HG02610 (cell line): ENCODE data around the gene ARF1.
"Not testable (repeated sequence)": the region's sequence is repeated elsewhere in the genome, so short reads cannot be mapped to it uniquely, and the experiment has no call there.

Experiments
- ATAC-seq: cut with Tn5 transposase; IDR thresholded peaks from one replicate; pipeline ENCODE4 v1.9.1; 2021; ENCODE audit warnings: mild to moderate bottlenecking, moderate library complexity; ENCODE audit not compliant: unreplicated experiment

The ARF1 gene

GRCh38 chr1:228100822-228101613 is 18.5 kb downstream of the ARF1 start:
- ATAC-seq = no peak

DNA sequence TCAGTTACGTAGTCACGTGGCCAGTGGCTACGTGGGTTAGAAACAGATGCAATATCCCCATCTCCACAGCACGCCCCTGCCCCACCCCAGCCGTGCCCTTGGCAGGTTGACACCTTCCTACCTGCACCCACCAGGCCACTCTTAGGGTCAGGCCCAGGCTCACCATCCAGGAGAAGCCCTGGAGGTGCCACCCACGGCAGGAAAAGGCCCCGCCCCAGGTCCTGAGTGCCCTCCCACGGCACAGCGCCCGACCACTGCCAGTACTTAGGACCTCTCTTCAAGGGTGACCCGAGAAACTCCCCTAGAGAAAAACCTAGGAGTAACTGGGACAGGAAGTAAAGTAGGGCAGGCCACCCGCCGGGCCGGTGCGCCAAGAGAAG is 19.1 kb downstream of the ARF1 start:
- no peak for ATAC-seq

GRCh38 chr1:228101994-228102790 is 19.7 kb downstream of the ARF1 start:
- ATAC-seq = peak; percentile 10

DNA sequence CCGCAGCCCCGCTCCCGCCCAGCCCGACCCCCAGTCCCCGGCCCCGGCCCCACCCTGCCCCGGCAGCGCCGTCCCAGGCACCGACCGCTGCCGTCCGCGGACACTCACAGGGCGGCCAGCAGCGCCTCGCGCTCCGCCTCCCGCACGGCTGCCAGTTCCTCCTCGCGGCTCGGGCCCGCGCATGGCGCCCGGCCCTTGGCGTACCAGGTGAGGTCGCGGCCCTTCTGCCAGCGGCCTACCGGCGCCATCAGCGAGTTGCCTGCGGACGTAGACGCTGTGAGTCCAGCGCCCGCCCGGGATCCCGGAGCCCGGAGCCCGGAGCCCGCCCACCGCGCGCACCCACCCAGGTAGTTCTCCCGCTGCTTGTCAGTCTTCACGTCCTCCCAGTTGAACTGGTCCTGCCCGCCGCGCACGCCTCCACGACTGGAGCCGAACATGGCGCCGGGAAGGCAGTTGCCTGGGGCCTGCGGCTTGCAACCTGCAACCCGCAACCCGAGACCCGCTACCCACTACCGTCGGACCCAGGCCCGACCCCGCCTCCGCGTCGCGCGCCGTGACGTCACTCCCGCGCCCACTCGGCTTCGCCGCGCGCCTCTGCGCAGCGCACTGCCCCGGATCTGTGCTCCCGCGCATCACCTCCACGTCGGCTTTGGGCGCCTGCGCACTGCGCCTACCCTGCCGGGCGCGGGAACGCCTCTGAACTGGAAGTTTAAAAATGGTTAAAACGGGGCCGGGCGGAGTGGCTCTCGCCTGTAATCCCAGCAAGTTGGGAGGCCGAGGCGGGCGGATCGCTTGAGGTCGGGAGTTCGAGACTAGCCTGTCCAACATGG is 20.5 kb downstream of the ARF1 start, which contains the start of gene C1orf35:
TSS of gene C1orf35 (minus strand) at position 535 of the 830 bp plus-strand sequence. CDS start at position 437, 98 bp downstream.
- ATAC-seq = peak; percentile 68

DNA sequence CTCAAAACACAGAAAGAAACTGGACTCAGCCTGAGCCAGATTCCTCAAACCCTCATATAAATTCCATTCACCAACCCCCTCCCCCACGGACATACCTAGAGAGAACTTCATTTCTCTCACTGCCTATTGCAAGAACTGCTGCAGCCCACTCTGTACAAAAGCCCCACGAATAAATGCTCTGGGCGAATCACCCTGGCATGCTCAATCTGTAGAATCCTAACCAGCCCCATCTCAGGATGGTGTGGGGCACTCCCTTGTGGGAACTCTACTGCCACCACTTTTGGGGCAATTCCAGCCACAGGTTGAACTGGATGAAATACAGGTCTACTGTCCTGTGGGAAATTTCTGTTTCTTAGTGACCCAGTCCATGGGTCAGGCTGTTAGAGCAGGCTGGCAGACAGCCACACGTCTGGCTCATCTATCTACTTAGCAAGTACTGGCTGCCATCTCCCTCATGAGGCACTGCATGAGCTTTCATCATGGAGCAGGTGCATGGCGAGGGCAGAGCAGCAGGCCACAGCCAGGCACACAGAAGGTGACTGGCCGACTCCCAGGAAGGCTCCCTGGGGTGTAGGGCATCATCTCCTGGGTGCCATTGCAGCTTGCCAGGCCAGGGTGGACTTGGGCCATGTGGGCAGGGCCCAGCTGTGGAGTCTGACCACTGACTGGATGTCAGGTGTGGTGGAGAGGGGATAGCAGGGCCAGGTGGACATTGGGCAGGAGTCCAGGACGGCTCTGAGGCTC is 22.2 kb downstream of the ARF1 start:
- ATAC-seq = no peak

GRCh38 chr1:228105270-228105995 is 22.9 kb downstream of the ARF1 start:
- ATAC-seq = no peak

GRCh38 chr1:228105996-228106799 is 23.7 kb downstream of the ARF1 start:
- no peak for ATAC-seq

- ATAC-seq = no peak
Observed at GRCh38 chr1:228106800-228107054, 24.2 kb downstream of the ARF1 start.

GRCh38 chr1:228107636-228108035 is 25.1 kb downstream of the ARF1 start:
- ATAC-seq = no peak

GRCh38 chr1:228108055-228108690 is 25.7 kb downstream of the ARF1 start:
- no peak for ATAC-seq

DNA sequence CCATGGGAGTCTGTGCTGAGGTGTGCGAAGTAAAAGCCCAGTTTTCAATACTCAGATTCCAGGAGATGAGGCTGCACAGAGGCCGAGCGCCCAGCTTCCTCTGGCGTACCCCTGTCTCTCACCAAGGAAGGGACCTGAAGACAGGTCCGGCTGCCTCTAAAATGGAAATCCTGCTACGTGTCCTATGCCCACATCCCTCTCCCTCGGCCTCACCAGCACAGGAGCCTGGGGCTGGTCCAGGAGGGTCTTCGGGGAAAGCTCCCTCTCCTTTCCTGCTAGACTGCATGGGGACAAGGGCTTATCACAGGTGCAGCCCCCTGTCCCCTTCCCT is 26.2 kb downstream of the ARF1 start:
- ATAC-seq = no peak

GRCh38 chr1:228109073-228109961 is 26.8 kb downstream of the ARF1 start, which contains the start of gene MRPL55:
Gene MRPL55 (minus strand): TSS chr1:228109299. CDS start chr1:228108260, 1,039 bp downstream.
- peak; percentile 86 for ATAC-seq

DNA sequence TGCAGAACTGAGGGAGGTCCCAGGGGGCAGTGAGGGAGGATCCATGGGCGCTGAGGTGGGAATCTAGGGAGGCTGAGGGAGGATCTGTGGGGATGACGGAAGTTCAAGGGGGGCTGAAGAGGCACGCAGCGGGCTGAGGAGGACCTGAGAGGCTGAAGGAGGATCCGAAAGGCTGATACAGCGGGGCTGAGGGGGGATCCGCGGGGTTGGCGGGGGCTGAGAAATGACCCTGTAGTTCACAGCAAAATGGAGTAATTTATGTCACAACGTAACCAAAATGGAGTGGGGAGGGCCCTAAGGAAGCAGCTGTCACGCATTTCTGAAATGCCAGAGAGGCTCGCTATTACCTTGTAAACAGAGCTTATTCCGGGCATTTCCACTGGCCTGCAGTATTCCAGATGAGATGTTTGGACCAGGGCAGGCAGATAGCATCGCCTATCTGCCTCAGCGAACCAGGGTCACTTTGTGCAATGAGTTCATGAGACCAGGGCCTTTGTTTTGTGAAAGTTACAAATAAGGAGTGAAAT is 27.5 kb downstream of the ARF1 start:
- no peak for ATAC-seq

DNA sequence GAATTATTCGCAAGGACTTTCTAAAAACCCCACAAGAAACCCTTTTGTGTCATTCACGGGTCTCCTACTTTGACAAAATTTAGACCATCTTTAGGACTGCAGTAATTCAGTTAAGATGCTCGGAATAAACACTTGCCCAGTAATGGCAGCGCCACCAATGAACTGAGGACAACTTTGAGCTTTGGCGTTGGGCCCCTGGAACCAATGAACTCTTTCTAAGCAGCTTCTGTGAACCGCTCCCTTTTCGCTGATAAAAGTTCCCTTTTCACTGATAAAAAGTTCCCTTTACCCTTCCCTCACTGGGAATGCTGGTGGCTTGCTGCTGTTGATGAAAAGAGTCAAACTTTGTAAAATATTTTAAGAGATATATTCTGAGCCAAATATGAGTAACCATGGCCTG is 28.0 kb downstream of the ARF1 start:
- ATAC-seq = no peak

DNA sequence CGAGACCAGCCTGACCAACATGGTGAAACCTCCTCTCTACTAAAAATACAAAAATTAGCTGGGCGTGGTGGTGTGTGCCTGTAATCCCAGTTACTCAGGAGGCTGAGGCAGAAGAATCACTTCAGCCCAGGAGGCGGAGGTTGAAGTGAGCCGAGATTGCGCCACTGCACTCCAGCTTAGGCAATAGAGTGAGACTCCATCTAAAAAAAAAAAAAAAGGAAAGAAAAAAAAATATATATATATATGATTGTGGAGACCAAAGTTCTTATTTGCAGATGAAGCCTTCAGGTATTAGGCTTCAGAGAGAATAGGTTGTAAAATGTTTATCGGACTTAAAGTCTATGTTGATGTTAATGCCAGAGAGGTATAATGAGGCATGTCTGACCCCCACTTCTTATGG is 28.8 kb downstream of the ARF1 start:
- ATAC-seq = not testable (repeated sequence)

GRCh38 chr1:228112167-228112566 is 29.7 kb downstream of the ARF1 start:
- no peak for ATAC-seq

DNA sequence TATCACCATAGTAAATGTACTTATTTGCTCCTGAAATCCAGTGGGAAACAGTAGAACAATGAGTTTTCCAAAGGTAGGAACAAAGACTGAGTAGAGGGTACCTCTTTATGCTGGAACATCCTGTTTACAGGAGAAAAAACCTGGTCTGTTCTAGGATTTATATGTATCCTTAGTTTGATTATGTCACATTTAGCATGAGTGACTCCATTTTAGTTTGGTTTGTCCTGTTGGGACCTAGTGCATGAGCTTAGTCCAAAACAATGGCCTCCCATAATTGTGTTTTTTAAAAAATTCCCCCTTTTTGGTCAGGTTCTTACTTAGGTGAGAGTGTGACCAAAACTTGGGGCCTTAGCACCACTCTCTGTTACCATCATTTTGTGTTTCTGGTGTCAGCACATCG is 30.1 kb downstream of the ARF1 start:
- no peak for ATAC-seq

DNA sequence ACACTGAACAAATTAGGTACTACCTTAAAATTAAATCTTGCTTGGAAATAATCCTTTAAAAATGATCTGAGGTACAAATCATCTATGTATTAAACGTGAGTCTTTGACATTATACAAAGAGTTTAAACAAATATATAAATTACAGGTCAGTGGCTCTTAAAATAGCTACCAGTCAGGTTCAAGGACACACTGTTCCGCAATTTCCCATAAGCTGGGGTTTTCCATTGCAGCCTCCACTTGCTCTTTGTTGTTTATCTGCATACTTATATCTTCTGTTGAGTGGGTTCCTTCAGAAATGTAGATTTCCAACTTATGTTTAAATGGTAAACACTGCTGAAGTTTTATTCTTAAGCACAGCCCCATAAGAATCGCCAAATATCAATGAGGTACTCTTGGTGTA is 32.3 kb downstream of the ARF1 start:
- no peak for ATAC-seq
